Posterior cingulate gyrus (tissue), 11 donors: ENCODE results near the gene C2orf92.
"Not testable (repeated sequence)": the region's sequence is repeated elsewhere in the genome, so short reads cannot be mapped to it uniquely, and the experiment has no call there.

ENCODE experiments used
- DNase-seq, 10 donors: peaks; one replicate each; pipeline versions ENCODE4 v3.0.0 to v3.0.0-alpha.2; 2020 to 2021; ENCODE audit warnings: mixed read lengths in 3 of 10
- intact Hi-C: fragments of 100-400 bp; cut with DNase I; formaldehyde crosslinking; loops from one replicate; pipeline ENCODE4 v1.15.1; 2023

Gene C2orf92

DNA sequence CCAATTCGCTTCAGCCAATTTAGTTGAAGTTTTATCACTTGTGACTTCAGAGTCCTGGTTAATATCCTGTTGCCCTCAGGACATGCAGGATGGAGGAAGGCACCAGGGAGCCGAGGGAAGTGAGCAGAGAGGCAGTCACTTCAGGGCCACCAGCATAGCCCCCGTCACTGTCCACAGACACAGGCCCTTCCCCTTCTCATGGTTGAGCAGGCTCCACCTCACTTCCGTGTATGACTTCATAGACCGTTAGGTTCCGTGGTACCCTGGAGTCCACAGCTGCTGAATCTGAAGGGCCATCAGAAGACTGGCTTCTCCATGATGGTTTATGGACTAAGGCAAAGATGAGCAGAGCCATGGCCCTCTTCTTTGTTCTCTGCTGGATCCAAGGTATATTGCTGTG, at the start of gene C2orf92:
C2orf92 (plus strand) TSS at position 266 of the 400 bp plus-strand sequence; CDS start at position 342, 76 bp downstream.
- intact Hi-C loops: no loop called here
- DNase-seq: peak in 1 of 10 donors; percentile 13

DNA sequence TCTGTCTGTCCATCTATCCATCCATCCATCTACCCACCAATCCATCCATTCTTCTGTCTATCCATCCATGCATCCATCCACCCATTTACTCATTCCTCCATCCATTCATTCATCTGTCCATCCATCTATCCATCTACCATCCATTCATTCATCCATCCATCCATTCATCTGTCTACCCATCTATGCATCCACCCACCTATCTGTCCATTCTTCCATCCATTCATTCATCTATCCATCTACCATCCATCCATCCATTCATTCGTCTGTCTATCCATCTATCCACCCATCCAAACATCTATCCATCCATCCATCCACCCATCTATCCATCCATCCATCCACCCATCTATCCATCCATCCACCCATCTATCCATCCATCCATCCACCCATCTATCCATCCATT, 49.0 kb upstream of the C2orf92 start:
- DNase-seq, intact Hi-C loops: not testable (repeated sequence)

DNA sequence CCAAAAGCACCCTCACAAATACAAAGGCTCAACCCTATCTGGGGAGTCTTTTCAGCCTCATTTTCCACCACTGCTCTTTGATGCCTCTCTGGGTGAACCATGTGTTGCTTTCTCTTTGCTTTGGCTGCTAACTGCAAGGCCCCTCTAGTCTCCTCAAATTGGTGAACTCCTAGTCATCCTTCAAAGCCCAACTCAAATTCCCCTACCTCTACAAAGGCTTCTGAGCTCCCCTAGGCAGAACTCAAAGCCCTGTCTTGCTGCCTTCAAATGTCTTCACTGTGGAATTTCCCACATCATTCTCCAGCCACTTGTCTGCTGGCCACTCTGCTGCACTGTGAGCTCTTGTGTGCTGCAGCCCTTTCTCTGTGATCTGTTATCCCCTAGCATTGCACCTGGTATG, 46.5 kb upstream of the C2orf92 start:
- intact Hi-C loops, DNase-seq: not testable (repeated sequence)

DNA sequence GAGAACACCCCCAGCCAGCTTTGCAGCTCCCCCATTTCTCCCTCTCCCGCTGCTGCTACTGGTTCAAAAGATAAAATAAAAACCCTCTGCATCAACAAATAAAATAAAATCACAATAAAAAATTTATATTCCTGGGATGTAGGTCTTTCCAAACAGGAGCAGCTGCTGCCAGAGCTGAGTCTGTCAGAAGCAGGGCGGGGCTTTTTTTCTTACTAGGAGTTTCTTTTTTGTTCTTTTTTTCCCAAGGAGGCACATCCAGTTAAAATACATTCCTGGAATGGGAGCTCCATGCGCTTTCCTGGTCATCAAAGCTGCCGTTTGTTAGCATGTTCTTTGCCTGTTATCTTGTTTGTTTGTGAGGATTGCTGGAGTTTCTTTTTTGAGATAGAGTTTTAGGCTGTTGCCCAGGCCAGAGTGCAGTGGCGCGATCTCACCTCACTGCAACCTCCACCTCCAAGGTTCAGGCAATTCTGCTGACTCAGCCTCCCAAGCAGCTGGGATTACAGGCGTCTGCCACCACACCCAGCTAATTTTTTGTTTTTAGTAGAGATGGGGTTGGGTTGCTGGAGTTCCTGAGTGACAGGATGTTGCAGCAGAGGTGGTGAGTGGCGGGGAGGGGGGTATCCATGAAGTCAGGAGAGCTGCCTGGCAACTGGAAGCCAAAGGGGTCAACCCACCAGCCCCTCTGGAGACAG, 44.0 kb upstream of the C2orf92 start:
- DNase-seq, intact Hi-C loops: not testable (repeated sequence)

DNA sequence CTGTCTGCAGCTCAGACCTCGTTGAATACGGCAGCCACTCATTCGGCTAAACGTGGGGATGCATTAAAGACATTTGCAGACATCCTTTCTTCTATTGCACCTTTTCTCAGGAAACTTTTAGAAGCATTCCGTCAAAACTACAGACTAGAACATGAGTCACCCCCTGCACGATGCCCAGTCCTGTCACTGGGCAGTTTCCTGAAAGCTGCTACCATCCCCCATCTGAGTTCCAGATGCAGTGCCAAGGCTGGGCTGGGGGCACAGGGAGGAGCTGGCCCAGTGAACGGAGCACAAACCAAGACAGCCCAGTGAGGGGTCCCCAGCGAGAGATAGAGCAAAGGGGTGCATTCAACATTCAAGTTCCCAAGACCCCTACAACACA, 43.5 kb upstream of the C2orf92 start:
- DNase-seq, intact Hi-C loops: not testable (repeated sequence)

DNA sequence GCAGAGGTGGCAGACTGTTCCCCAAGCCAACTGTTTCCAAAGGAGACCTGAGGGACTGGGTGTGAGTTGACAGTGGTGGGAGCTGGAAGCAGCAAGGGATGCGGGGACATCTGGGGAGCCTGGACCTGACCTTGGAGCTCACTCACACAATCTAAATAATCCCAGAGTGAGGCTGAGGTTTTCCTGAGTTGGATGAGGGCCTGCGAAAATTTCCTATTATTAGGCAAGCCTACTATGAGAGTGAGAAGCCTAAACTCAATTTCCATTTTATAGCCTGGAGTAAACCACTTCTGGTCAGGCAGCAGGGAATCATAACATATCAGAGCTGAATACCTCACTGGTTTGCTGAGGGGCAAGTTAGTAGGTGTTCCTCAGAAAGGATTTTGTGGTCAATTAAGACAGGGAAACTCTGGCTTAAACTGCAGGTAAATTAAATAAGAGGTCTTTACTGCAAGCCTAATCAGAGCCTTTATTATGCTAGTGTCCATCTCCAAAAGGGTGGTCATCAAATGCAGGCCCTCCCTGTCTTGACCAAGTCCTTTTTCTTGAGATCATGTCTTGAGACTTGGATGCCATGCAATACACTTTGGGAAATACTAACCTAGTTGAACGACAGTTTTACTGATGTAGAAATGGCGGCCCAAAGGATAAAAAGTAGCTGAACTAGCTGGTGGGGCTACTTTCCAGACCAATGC, 25.3 kb upstream of the C2orf92 start:
- DNase-seq: no peak
- intact Hi-C loops: loop anchor here (10.0 kb wide), 1 partner anchor 61 kb away; no protein-coding TSS in a partner anchor

DNA sequence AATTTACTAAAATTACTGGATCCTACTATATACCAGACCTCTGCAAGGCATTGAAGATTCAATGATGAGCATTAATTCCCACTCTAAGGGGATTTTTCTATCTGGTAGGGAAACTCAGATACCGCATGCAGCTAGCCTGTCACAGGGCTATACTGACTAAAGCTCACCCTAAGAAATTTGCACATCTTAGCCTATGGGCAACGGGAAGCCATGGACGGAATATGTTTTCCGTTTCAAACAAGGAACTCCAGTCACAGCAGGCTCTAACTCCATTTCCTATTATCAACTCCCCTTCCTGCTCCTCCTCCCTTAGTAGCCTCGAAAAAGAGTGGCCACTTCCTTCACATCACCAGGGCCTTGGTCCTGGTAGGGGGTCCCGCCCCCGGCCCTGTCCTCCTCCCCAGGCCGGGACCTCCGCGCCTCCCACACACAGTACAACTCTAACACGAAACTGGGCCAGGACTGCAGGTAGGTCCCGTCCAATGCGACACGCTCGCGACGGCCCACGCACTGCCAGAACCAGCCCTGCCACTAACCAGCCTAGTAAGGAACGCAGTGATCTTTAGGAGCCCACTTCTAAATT, 24.3 kb upstream of the C2orf92 start:
- DNase-seq: peak in 3 of 10 donors; percentile 65 to 93 (median 90)
- intact Hi-C loops: loop anchor here (1.0 to 10.0 kb wide), 2 partner anchors 18 to 60 kb away; no protein-coding TSS in a partner anchor

DNA sequence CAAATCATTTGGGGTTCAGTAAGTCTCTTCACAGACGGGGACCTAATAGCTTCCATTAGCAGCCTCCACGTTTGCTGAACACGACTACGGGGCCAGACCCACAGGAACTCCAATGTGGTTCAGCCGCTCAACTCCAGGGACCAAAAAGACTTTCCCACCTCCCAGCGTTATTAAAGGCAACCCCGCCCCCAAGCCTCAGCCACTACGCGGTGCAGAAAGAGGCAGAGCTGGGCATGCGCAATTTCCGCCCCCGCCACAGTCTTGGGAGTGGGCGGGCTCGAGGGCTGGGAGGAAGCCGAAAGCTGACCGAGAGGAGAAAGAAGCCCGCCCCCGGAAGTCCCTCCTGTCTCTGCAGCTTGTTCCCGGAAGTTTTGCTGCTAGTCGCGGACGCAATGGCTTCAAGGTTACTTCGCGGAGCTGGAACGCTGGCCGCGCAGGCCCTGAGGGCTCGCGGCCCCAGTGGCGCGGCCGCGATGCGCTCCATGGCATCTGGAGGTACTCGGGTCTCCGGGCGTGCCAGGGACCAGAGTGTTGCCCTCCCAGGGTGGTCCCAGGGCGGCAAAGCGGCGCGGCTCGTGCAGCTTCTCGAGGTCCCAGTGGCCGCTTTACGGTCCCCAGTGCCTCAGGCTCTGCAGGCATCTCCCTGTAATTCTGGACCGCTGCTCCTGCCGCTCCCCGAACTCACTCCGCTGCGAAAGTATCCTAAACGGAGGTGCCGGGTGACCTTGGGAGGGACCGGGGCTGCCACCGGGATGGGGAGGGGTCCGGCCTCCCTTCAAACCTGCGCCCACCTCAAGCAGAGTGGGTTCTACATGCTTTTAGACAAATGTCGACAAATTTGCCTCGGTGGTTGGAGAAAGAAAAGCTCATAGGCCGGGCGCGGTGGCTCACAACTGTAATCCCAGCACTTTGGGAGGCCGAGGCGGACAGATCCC, 23.6 kb upstream of the C2orf92 start, which contains the start of gene COX5B:
COX5B (plus strand) TSS at position 368 of the 935 bp plus-strand sequence; CDS start at position 393, 25 bp downstream.
- DNase-seq: peak; percentile 99 to 100 (median 99)
- intact Hi-C loops: loop anchor here (1.0 to 10.0 kb wide), 2 partner anchors 17 to 59 kb away; no protein-coding TSS in a partner anchor

DNA sequence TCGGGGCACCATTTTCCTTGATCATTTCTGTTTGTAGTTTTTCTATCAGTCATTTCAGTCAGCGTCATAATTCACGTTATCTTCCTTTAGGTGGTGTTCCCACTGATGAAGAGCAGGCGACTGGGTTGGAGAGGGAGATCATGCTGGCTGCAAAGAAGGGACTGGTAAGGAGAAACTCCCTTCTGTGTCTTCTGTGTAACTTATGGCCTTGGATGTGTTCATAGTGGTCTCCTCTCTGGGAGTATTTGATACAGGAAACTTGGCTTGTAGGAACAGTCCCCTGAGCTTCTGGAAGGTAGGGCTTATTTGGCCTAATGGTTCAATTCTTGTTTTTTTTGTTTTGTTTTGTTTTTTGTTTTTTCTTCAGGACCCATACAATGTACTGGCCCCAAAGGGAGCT, 22.5 kb upstream of the C2orf92 start:
- DNase-seq: no peak
- intact Hi-C loops: loop anchor here (10.0 kb wide), 1 partner anchor 58 kb away; no protein-coding TSS in a partner anchor

DNA sequence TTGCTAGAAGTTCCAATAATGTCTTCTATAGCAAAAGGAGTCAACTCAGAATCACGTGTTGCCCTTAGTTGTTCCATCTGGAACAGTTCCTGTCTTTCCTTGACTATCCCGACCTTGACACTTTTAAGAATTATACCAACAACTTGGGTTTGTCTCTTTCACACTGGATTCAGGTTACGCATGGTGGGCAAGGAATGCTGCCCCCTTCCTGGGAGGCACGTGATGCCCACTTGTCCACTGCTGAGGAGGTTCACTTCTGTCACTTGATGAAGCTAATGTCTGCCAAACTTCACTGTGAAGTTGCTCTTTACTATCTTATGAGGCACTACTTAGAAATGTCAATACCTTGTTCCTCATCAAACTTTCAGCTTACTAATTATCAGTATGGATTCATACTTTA, 18.4 kb upstream of the C2orf92 start:
- DNase-seq: no peak
- intact Hi-C loops: no loop called here

DNA sequence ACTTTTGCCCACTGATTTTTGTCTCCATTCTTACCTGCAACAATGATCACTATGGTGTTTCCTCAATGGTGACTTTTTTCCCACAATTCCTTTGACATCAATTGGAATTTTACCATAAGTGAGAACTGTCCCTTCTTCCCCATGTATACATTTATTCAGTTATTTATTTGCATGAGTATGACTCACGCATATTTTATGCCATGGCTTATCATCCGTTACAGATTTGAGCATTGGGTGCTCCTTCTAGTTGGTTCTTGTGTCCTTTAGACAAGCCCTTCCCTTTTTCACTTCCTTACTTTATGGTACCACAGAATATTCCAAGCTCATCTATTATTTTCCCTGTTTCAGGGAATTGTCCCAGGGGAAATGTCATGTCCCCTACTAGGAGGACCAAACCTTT, 16.0 kb upstream of the C2orf92 start:
- no peak for DNase-seq
- intact Hi-C loops: no loop called here

DNA sequence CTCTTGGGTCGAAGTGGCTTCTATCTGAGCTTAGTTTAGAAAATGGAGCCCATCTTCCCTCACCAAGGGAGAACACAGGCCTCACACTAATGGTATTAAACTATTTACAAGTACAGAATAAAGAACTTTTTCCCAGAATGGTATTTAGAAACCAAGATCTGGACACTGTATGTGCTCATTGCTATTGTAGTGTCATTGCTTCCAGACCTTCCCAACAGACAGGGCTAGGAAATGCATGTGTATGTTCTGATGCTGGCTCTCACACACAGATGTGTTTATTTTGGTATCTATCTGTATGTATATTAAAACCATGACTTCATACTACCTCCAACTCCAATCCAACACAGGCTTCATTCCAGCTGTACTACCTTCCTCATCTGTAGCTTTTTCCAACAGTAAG, 15.6 kb upstream of the C2orf92 start:
- intact Hi-C loops: no loop called here
- DNase-seq: no peak

DNA sequence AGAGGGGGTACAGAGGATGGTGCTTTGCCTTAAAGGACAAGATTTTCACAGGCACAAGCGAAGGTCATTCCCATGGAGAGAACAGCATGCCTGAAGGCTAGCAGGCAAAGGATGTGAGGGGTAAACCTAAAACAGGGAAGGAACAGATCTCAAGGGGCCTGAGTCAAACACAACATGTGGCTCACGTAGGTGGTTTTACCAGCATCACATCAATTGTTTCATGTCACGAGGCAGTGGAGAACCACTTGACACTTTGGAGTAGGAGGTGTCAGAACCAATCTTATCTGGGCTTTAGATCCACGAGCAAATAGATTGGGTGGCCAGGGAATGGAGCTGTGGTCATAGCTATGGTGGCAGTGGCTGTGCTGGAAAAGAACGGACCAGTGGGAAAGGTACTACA, 15.2 kb upstream of the C2orf92 start:
- intact Hi-C loops: no loop called here
- DNase-seq: no peak

DNA sequence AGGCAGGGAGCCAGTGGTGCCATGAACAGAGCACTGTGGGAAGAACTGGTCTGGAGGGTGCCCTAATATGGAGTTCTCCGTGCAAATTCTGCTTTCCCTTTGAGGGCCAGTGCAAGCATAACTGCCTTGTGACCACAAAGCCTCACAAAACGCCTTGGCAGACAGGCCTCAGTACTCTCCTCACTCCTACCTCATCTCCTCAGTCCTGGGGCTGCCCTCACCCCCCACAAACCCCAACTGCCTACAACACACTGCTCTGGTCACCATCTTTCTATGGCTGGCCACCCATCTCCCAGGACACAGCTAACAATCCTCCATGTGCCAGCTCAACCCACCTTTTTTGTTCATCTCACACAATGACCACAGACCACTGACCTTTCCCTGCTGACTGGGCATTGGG, 14.7 kb upstream of the C2orf92 start:
- intact Hi-C loops: no loop called here
- DNase-seq: no peak

DNA sequence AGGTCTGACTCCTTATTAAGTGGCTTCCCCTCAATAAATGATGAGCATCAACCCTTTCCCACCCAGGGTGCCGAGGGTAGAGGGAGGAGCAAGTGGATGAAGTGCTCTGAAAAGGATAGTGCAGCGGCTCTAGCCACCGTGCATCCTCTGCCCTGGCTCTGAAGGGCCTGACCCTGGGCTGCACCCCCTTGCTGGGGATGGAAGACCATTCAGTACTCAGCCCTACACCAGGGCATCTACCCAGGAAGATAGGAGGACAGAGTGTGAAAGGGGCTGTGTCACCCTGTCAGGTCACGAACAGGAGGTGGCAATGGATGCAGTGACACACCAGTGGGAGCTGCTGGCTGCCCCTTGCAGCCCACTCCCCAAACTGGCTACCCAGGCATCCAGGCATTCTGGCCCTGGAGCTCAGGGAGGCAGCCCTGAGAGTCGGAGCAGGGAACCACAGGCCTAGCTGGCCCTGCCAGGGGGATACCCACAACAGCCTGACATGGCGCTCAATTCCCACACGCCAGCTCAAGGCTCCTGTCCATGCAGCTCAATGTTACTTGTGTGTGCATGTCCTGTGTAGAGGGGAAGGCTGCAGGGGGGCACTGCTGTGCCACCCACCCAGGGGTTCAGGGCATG, 13.3 kb upstream of the C2orf92 start:
- no peak for DNase-seq
- intact Hi-C loops: no loop called here

DNA sequence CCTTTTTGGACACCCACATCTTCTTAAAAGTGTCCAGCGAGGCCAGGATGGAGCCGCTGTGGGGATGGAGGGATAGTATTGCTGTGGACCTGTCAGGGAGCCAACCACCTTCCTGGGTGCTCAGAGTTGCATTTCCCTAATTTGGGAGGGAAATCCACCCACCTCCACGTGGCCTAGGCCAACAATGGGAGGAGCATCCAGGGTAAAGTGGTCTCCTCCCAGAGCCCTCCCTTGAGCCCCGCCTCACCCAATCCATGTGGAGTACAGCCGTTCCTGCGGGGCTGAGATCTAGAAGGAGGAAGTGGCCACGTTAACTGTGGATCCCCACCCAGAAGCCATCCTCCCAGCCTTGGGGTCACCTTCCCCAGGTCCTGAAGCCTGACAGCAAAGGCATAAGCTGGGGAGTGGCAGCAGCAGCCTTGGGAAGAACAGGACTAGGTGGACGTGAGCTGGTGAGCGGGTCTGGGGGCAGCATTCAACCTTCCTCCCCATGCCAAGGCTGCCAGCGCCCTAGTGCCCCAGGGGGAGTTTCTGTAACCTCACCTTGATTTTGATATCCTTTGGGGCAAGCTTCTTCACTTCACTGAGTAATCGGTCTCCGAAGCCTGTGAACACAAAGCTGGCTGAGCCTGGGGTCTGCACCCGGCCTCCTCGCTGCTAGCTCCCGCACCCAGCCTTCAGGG, 12.5 kb upstream of the C2orf92 start:
- no peak for DNase-seq
- intact Hi-C loops: no loop called here

DNA sequence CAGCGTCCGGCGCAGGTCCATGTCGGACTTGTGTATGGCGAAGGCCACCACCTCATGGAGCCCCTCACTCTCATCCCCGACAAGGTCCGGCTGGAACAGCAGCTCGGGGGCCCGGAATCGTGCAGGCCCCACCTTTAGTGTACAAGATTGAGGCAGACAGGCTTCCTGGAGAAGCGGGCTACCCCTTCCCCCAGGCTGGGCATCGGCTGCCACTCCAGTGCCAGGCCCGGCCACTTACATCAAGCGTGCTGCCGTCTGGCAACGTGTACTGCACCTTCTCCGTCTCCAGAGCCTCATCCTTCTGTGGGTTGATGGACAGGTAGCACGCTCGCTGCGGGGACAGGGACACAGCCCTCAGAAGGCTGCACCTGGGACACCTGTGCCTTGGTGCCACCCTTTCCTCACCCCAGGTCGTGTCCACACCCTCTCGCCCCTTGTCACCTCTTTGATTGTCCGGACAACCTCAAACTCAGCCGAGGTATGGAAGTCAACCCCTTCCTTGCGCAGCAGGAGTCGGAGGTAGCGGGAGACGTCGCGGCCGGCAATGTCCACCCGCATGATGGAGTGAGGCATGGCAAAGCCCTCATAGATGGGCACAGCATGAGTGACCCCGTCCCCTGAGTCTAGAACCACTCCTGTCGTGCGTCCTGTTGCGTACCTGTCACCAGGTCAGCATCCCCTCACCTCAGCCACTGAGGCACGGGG, 11.4 kb upstream of the C2orf92 start:
- DNase-seq: no peak
- intact Hi-C loops: no loop called here

DNA sequence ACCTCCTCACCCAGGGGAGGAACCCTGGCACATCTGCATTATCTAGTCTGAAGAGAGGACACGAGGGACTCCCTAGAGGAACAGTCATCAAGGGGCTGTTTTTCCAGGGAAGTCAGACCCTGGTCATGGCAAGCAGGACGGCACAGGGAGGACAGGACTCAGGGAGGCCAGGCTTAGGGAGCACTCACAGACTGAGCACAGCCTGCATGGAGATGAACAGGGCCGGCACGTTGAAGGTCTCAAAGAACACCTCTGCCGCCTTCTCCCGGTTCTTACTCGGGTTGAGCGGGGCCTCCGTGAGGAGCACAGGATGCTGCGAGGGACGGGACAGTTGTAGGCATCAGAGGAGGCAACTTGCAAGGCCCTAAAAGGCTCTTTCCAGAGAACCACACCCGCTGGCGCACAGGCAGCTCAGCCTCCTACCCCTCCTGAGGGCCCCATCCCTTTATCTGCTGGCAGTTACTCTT, 10.8 kb upstream of the C2orf92 start:
- intact Hi-C loops: no loop called here
- no peak for DNase-seq
